A673 (cell line): ENCODE results near the gene ZNF503. TPM values are rescaled to one million over a fixed set of nuclear protein-coding genes. Genes with fewer than 3 reads are reported as not detected.

Source experiments
- BruUV-seq: library from RNA; stranded (reverse); fragments of 400-500 nt; replicated peaks from 2 replicates; lab custom pipeline; 2021; lab: Mats Ljungman, UMichigan
- CTCF ChIA-PET: fragments of 300-600 bp; sonication (Branson Sonifier 250); formaldehyde crosslinking; loops from one replicate; lab custom pipeline; 2022; ENCODE audit warnings: antibody characterized with exemption; lab: Charles Lee
- POLR2A ChIA-PET: fragments of 300-600 bp; sonication (Branson Sonifier 250); formaldehyde crosslinking; loops from one replicate; lab custom pipeline; 2022; ENCODE audit warnings: antibody characterized with exemption; ENCODE audit not compliant: low non-redundant PET; lab: Charles Lee
- DNase-seq: peaks from one replicate; pipeline ENCODE4 v3.0.0-alpha.2; 2015; ENCODE audit warnings: low spot score
- H3K27ac ChIP-seq: fragments of 200-600 bp; sonication (generic); 2 replicates; pipeline ENCODE4 v1.5.1; 2016; ENCODE audit warnings: mixed run types, low read depth, mild to moderate bottlenecking, mixed read lengths, antibody characterized with exemption, low read length; ENCODE audit not compliant: poor library complexity, severe bottlenecking
- H3K27me3 ChIP-seq: fragments of 200-600 bp; sonication (generic); replicated peaks from 2 replicates; pipeline ENCODE4 v1.6.1; 2017; ENCODE audit warnings: mixed run types, low read depth, mild to moderate bottlenecking, mixed read lengths, antibody characterized with exemption, low read length; ENCODE audit not compliant: insufficient read depth, poor library complexity
- H3K36me3 ChIP-seq: fragments of 200-600 bp; sonication (generic); 2 replicates; pipeline ENCODE4 v1.6.1; 2016; ENCODE audit warnings: mixed run types, mild to moderate bottlenecking, mixed read lengths, antibody characterized with exemption, low read length; ENCODE audit not compliant: insufficient read depth, poor library complexity, severe bottlenecking
- H3K4me1 ChIP-seq: fragments of 200-600 bp; sonication (generic); 2 replicates; pipeline ENCODE4 v1.6.1; 2017; ENCODE audit warnings: mixed run types, mild to moderate bottlenecking, mixed read lengths, antibody characterized with exemption, low read length; ENCODE audit not compliant: insufficient read depth, poor library complexity, severe bottlenecking
- H3K4me3 ChIP-seq: fragments of 200-600 bp; sonication (generic); 2 replicates; pipeline ENCODE4 v1.5.1; 2016; ENCODE audit warnings: low read depth, mixed run types, mild to moderate bottlenecking, mixed read lengths, low read length; ENCODE audit not compliant: poor library complexity, severe bottlenecking
- H3K9me3 ChIP-seq: fragments of 200-600 bp; sonication (generic); 2 replicates; pipeline ENCODE4 v1.6.1; 2016; ENCODE audit warnings: mixed run types, low read depth, mild to moderate bottlenecking, mixed read lengths, antibody characterized with exemption, low read length; ENCODE audit not compliant: poor library complexity, severe bottlenecking
- CTCF ChIP-seq: fragments of 300-800, 200-600 bp; sonication (generic); conservative IDR thresholded peaks from 2 replicates; pipeline ENCODE4 v1.5.1; 2017; ENCODE audit warnings: low read depth, mild to moderate bottlenecking, antibody characterized with exemption, low read length, moderate library complexity, mixed read lengths
- EZH2 ChIP-seq: fragments of 200-600 bp; sonication (generic); IDR thresholded peaks from 2 replicates; pipeline ENCODE4 v1.6.1; 2017; ENCODE audit warnings: borderline replicate concordance, low read depth, mild to moderate bottlenecking, mixed read lengths, antibody characterized with exemption, low read length; ENCODE audit not compliant: poor library complexity, severe bottlenecking
- intact Hi-C: fragments of 100-400 bp; cut with micrococcal nuclease; formaldehyde crosslinking; loops from one replicate; pipeline ENCODE4 v1.10.0; 2022; ENCODE audit not compliant: unreplicated experiment
- total RNA-seq: library from RNA; stranded (reverse); gene quantifications from 2 replicates; pipeline ENCODE4 v1.2.3, GENCODE V29; 2021

Gene ZNF503
- total RNA-seq, 1 experiment from 2014 or later, result 1.2 TPM

- Histone ChIP-seq H3K27ac (no peak overlapping the region), H3K27me3 (peaks cover 76% of the 10 kb centered on the region), H3K4me3 (no peak overlapping the region), H3K4me1 (peaks cover 10% of the 10 kb centered on the region), H3K9me3 (no peaks in the 10 kb centered on the region), H3K36me3 (no peaks in the 10 kb centered on the region)
- no TSS peak for BruUV-seq
- TF ChIP-seq EZH2 (no peak), CTCF (no peak)
- ChIA-PET CTCF (no interaction called here), POLR2A (no interaction called here)
- intact Hi-C loops, result no loop called here
- DNase-seq, result no peak
Measured at GRCh38 chr10:75378379-75378778, 23.2 kb downstream of the ZNF503 start.

GRCh38 chr10:75377869-75378268 lies 23.7 kb downstream of the ZNF503 start:
- no peak for DNase-seq
- no peak for TF ChIP-seq CTCF
- TF ChIP-seq EZH2, result no peak
- Histone ChIP-seq H3K27me3 (peaks cover 76% of the 10 kb centered on the region), H3K4me1 (peaks cover 10% of the 10 kb centered on the region), H3K27ac (no peak overlapping the region), H3K36me3 (no peaks in the 10 kb centered on the region), H3K9me3 (no peaks in the 10 kb centered on the region), H3K4me3 (no peak overlapping the region)
- ChIA-PET POLR2A (no interaction called here), CTCF (no interaction called here)
- intact Hi-C loops, result no loop called here
- no TSS peak for BruUV-seq

GRCh38 chr10:75375838-75376237 lies 25.7 kb downstream of the ZNF503 start:
- H3K36me3 ChIP-seq, result no peaks in the 10 kb centered on the region
- H3K27ac ChIP-seq, result no peak overlapping the region
- CTCF ChIA-PET, result no interaction called here
- no peak overlapping the region for H3K4me3 ChIP-seq
- no TSS peak for BruUV-seq
- H3K4me1 ChIP-seq, result peaks cover 10% of the 10 kb centered on the region
- TF ChIP-seq CTCF, result no peak
- TF ChIP-seq EZH2, result no peak
- intact Hi-C loops, result no loop called here
- no peak for DNase-seq
- POLR2A ChIA-PET, result no interaction called here
- no peaks in the 10 kb centered on the region for H3K9me3 ChIP-seq
- H3K27me3 ChIP-seq, result peaks cover 76% of the 10 kb centered on the region
